T-helper 2 cell (primary cell): ENCODE data around the gene USB1.
"Not testable (repeated sequence)": the region's sequence is repeated elsewhere in the genome, so short reads cannot be mapped to it uniquely, and the experiment has no call there.

ENCODE experiments used
- DNase-seq, 5 experiments: peaks; one replicate each; pipeline versions ENCODE4 v3.0.0 to v3.0.0-alpha.2; 2012 to 2022

Gene USB1

GRCh38 chr16:57970319-57970718 lies 30.9 kb upstream of the USB1 start:
- DNase-seq = no peak

- DNase-seq = no peak
Observed at GRCh38 chr16:57970970-57971369, 30.2 kb upstream of the USB1 start, which contains the start of gene CNGB1. Gene CNGB1 (minus strand): TSS chr16:57971128. CDS start chr16:57967286, 3,842 bp downstream.

- no peak for DNase-seq
Observed at GRCh38 chr16:57971848-57972247, 29.4 kb upstream of the USB1 start.

GRCh38 chr16:57972306-57972705 lies 28.9 kb upstream of the USB1 start:
- DNase-seq = no peak

- no peak for DNase-seq
Observed at GRCh38 chr16:57976331-57976796, 24.8 kb upstream of the USB1 start.

GRCh38 chr16:57977418-57978069 lies 23.7 kb upstream of the USB1 start:
- no peak for DNase-seq

- not testable (repeated sequence) for DNase-seq
Observed at GRCh38 chr16:57978070-57978465, 23.1 kb upstream of the USB1 start.

GRCh38 chr16:57979006-57979585 lies 22.1 kb upstream of the USB1 start:
- DNase-seq = no peak

- DNase-seq = no peak
Observed at GRCh38 chr16:57981636-57982035, 19.6 kb upstream of the USB1 start.

- DNase-seq = no peak
Observed at GRCh38 chr16:57982385-57982784, 18.8 kb upstream of the USB1 start.

GRCh38 chr16:57984443-57985203 lies 16.6 kb upstream of the USB1 start:
- DNase-seq = peak; percentile 84 to 92 (median 89)

- DNase-seq = peak in 1 of 5 experiments; percentile 23
Observed at GRCh38 chr16:57985204-57986181, 15.7 kb upstream of the USB1 start.

GRCh38 chr16:57986196-57986595 lies 15.0 kb upstream of the USB1 start:
- no peak for DNase-seq

GRCh38 chr16:57987441-57988177 lies 13.6 kb upstream of the USB1 start:
- DNase-seq = no peak

GRCh38 chr16:57988929-57989328 lies 12.3 kb upstream of the USB1 start:
- DNase-seq = no peak

- DNase-seq = no peak
Observed at GRCh38 chr16:57991551-57992059, 9.6 kb upstream of the USB1 start.

GRCh38 chr16:57992084-57992483 lies 9.1 kb upstream of the USB1 start:
- DNase-seq = no peak

- no peak for DNase-seq
Observed at GRCh38 chr16:57993438-57993837, 7.8 kb upstream of the USB1 start.

GRCh38 chr16:57993897-57994296 lies 7.3 kb upstream of the USB1 start:
- no peak for DNase-seq

GRCh38 chr16:57994361-57994760 lies 6.8 kb upstream of the USB1 start:
- DNase-seq = no peak

GRCh38 chr16:57994778-57995177 lies 6.4 kb upstream of the USB1 start:
- peak in 4 of 5 experiments; percentile 15 to 57 (median 31) for DNase-seq
